NT2/D1 (cell line): ENCODE data around the gene CAVIN3.

Source experiments
- SUZ12 ChIP-seq: IDR thresholded peaks from 2 replicates; pipeline ENCODE4 v1.6.1; 2011; ENCODE audit not compliant: insufficient read length, insufficient read depth; ENCODE audit errors: extremely low read depth
- YY1 ChIP-seq: IDR thresholded peaks from 2 replicates; pipeline ENCODE4 v1.6.1; 2011; ENCODE audit not compliant: insufficient read length, insufficient read depth
- ZNF274 ChIP-seq: IDR thresholded peaks from 2 replicates; pipeline ENCODE4 v1.6.1; 2011; ENCODE audit warnings: mild to moderate bottlenecking, low read depth, low read length

DNA sequence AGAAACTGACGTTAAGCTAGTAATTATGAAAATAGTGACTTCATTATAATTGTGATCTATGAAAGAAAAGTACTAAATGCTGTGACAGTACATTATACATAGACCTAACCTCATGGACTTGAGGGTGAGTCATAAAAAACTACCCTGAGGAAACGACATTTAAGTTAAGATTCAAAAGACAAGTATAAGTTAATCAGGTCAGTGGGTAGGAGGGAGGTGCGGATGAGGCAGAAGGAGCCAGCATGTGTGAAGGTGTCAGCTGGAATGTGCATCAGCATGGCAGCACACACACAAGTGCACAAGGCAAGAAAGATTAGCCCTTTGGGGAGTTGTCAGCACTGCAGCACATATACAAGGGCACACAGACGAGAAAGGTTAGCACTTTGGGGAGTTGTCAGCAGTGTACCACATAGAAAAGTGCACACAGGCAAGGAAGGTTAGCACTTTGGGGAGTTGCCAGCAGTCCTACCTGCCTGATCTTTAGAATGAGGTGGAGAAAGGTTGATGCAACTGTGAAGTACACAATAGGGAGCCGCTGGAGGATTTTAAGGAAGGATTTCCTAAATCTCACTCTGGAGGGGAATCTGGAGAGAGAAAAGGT, 31.6 kb upstream of the CAVIN3 start:
- TF ChIP-seq YY1 (no peak), SUZ12 (no peak), ZNF274 (no peak)
